ENCODE measurements around the gene SGTA. TPM values are rescaled to one million over a fixed set of nuclear protein-coding genes. Genes with fewer than 3 reads are reported as not detected.
"Not testable (repeated sequence)": the region's sequence is repeated elsewhere in the genome, so short reads cannot be mapped to it uniquely, and the experiment has no call there.

The SGTA gene
- total RNA-seq, 4 donors from 2014 or later: 32.7 to 50.4 (median 36.7) TPM

DNA sequence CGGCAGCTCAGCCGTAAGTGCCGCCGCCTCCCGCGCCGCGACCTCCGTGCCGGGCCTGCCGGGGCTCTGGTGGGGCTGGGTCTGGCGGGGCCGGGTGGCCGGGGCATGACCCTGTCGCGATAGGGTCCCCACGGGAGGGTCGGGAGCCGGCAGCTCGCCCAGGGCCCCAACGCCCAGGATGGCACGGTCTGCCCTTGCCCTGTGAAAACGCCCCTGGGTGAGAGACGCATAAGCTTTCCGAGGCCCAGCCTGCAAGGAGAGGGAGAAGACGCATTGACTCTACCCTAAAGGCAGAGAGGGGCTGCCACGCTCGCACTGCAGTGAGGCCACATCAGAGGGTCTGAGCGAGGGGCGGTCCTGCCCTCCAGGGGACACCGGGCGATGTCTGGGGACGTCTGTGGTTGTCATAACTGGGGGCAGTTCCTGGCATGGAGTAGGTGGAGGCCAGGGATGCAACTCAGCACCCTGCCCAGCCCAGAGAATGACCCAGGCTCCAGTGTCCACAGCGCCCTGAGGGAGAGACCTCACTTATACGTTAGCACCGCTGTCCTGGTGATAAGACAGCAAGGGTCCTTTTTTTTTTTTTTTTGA lies 37.1 kb upstream of the SGTA start:
- DNase-seq (ENCODE audit: low spot score) (no peak), ATAC-seq (ENCODE audit: low FRiP score) (peak; percentile 21)
- TF ChIP-seq, protein P1, sequence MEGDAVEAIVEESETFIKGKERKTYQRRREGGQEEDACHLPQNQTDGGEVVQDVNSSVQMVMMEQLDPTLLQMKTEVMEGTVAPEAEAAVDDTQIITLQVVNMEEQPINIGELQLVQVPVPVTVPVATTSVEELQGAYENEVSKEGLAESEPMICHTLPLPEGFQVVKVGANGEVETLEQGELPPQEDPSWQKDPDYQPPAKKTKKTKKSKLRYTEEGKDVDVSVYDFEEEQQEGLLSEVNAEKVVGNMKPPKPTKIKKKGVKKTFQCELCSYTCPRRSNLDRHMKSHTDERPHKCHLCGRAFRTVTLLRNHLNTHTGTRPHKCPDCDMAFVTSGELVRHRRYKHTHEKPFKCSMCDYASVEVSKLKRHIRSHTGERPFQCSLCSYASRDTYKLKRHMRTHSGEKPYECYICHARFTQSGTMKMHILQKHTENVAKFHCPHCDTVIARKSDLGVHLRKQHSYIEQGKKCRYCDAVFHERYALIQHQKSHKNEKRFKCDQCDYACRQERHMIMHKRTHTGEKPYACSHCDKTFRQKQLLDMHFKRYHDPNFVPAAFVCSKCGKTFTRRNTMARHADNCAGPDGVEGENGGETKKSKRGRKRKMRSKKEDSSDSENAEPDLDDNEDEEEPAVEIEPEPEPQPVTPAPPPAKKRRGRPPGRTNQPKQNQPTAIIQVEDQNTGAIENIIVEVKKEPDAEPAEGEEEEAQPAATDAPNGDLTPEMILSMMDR (IDR thresholded peaks at IDR 0.05): no peak

DNA sequence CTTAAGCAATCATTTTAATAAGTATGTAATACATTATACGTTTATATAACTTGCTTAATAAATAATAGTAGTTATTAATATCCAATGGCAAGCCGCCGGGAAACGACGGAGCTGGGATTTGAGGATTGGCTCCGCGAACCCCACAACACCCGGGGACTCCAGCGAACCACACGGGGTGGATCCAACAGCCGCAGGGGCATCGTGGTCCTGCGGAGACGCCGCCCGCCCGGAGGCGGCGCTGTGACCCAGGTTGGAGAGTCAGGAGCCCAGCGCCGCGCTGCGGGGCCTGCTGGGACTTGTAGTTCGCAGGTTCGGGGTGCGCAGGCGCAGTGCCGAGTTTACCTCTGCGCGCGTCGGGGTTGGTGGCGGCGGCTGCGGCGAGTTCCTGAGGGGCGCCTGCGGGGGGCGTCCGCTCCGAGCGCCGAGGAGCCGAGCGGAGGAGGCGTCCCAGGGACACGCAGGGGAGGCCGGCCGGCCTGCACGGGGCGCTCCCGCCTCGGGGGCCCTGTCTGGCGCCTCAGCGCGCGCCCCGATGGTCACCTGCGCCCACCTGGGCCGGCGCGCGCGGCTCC lies 36.6 kb upstream of the SGTA start, which contains the start of gene ZNF554:
ZNF554 (plus strand) TSS at position 329 of the 572 bp plus-strand sequence; CDS start at position 533, 204 bp downstream.
- TF ChIP-seq, protein P1 (IDR thresholded peaks at IDR 0.05): peak in 2 of 3 donors; percentile 3 to 91
- peak; percentile 98 for ATAC-seq (ENCODE audit: low FRiP score)
- DNase-seq (ENCODE audit: low spot score): peak; percentile 96

DNA sequence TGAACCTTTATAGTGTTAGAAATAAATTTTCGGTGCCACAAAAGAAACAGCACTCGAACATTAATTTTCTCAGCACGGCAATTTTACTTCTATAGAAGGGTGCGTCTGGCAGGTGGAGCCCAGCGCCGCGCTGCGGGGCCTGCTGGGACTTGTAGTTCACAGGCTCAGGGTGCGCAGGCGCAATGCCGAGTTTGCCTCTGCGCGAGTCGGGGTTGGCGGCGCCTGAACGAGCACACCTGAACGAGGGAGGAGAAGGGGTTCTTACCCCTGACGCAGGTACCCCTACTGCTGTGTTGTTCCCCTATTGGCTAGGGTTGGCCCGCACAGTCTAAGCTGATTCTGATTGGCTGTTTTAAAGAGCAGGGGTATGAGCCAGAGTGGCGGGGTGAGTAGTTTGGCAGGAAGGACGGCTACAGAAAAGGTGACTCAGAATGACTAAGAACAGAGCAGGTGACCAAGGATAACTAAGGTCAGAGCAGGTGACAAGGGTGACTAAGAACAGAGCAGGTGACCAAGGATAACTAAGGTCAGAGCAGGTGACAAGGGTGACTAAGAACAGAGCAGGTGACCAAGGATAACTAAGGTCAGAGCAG lies 34.3 kb upstream of the SGTA start:
- ATAC-seq (ENCODE audit: low FRiP score); DNase-seq (ENCODE audit: low spot score): not testable (repeated sequence)

DNA sequence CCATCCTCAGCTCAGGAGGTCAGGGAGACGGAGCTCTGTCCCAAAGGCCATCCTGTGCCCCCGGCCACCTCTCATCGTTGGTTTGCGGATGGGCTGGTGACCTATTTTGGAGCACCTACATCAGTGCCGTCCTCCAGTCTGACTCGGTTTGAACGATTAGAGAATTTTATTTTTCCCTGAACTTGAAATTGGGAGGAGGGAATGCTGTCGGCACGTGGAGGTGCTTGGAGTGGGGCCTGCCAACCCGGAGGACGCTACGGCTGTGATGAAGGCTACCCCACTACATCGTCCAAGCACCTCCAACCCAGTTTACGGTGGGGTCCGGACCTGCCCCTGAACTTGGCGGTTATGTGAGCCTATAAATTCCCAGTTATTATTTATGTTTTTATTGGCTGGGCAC lies 33.6 kb upstream of the SGTA start:
- DNase-seq (ENCODE audit: low spot score): no peak
- no peak for ATAC-seq (ENCODE audit: low FRiP score)
- TF ChIP-seq, protein P1 (IDR thresholded peaks at IDR 0.05): no peak

DNA sequence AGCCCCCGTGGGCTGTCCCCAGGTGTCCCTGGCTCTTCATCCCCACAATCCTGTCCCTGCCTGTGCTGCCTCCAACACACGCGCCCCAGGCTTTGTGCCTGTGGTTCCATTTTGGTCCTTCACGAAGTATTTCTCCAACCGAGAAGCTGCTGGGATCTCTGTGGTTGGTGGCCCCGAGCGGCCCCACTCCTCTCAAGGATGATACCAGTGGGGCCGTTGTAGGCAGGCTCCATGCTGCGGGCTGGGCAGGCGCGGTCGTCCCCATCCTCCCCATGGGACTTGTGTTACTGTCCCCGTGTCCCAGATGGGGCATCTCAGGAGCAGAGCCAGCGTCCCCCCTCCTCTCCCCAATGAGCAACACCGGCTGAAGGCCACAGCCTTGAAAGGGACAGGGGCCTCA lies 32.9 kb upstream of the SGTA start:
- TF ChIP-seq, protein P1 (IDR thresholded peaks at IDR 0.05): no peak
- DNase-seq (ENCODE audit: low spot score) (no peak), ATAC-seq (ENCODE audit: low FRiP score) (no peak)

DNA sequence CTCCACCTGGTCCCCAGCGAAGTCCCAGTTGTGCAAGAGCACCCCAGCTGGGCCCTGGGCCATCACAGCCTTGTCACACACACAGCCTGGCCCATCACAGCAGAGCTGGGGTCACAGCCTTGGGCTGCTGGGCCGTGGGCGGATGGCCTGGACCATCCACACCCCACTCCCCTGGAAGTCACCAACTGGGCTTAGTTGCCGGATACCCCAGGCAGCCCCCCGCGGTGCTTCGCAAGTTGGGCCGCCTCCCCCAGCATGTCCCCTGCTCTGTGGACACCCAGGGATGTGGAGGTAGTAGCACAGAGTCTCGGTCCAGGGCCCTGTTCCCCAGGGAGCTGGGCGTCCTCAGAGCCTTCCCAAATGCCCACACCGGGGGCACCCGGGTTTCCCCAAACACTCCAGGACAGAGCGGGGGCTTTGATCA lies 32.1 kb upstream of the SGTA start:
- TF ChIP-seq, protein P1 (IDR thresholded peaks at IDR 0.05): no peak
- no peak for DNase-seq (ENCODE audit: low spot score)
- no peak for ATAC-seq (ENCODE audit: low FRiP score)

DNA sequence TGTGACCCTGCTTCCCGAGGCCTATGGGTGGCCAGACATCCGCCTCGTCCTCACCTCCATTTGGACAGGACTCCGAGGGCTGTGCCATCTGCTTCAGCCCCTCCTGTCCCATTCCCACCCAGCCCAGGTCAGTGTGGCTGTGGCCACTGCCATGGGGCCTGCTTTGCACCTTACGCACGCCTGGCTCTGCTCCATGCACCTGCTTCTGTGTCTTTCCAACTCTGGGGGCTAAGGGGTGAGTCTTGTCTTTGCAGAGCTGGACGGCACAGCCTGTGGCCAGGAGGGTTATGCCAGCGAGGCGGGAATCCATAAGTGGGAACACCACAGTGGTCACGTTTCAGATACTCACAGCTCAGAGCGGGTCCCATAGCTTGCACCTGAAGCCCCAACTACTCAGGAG lies 31.4 kb upstream of the SGTA start:
- TF ChIP-seq, protein P1 (IDR thresholded peaks at IDR 0.05): no peak
- ATAC-seq (ENCODE audit: low FRiP score): no peak
- DNase-seq (ENCODE audit: low spot score): no peak
